ENCODE data around the gene PRRC2C.

The PRRC2C gene

DNA sequence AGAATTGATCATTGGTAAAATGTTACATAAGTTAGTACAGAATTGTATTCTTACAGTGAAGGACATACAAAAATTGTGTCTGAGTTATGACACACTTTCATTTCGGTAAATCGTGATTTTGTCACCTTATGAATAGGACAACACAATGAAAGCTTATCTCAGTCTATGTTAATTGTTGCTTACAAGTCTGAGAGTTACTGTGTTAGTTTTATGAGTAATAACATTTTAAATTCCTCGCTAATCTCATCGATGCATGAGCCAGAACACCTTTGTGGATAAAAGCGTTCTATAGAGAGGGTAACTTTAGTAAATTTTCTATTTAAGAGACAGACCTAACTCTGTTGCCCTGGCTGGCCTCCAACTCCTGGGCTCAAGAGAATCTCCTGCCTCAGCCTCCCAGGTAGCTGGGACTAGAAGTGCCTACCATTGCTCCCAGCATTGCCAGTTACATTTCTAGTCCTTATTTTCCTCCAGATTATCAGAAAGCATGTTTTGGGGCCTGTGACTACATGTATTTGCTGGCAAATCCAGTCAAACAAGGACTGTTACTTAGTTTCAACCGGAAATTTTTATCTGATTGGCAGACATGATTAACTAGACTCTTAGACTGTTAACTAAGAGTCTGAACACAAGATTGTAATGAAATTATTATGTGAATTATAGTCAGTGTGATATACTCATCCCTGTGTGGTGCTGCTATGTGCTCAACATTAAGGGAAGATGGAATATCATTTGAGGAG, 3.0 kb downstream of the PRRC2C start:
- H3K36me3 Mint-ChIP-seq (ENCODE audit: low read depth): peaks cover 33% of the 10 kb centered on the region
- H3K4me1 Mint-ChIP-seq: peaks cover 48% of the 10 kb centered on the region
- no peak for DNase-seq
- peak overlapping the region; percentile 54 for H3K4me3 Mint-ChIP-seq
- TF ChIP-seq, protein P1, sequence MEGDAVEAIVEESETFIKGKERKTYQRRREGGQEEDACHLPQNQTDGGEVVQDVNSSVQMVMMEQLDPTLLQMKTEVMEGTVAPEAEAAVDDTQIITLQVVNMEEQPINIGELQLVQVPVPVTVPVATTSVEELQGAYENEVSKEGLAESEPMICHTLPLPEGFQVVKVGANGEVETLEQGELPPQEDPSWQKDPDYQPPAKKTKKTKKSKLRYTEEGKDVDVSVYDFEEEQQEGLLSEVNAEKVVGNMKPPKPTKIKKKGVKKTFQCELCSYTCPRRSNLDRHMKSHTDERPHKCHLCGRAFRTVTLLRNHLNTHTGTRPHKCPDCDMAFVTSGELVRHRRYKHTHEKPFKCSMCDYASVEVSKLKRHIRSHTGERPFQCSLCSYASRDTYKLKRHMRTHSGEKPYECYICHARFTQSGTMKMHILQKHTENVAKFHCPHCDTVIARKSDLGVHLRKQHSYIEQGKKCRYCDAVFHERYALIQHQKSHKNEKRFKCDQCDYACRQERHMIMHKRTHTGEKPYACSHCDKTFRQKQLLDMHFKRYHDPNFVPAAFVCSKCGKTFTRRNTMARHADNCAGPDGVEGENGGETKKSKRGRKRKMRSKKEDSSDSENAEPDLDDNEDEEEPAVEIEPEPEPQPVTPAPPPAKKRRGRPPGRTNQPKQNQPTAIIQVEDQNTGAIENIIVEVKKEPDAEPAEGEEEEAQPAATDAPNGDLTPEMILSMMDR (IDR thresholded peaks at IDR 0.05): no peak
- no peak overlapping the region for H3K27ac Mint-ChIP-seq
- H3K9me3 Mint-ChIP-seq: no peaks in the 10 kb centered on the region
- no peaks in the 10 kb centered on the region for H3K27me3 Mint-ChIP-seq (ENCODE audit: low read depth, poor library complexity)

DNA sequence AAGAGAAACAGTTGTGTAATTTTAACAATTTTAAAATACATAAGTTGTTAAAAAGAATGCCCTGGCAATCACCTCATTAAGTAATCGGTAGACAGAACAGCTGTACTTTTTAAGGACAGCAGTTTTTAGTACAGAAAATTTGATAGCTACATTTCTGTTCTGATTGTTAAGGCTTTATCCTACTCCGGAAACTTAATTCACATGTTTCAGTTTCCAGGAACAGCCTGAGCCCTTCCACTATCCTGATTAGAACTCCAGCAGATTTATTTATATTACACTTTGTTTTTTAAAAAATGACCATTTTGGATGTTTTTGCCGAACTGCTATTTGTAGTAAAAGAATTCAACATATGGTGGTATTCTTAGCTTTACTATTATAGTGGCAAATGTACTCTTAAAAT, 8.7 kb downstream of the PRRC2C start:
- H3K27ac Mint-ChIP-seq: no peak overlapping the region
- H3K4me1 Mint-ChIP-seq: peaks cover 19% of the 10 kb centered on the region
- no peak overlapping the region for H3K4me3 Mint-ChIP-seq
- TF ChIP-seq, protein P1 (IDR thresholded peaks at IDR 0.05): no peak
- no peaks in the 10 kb centered on the region for H3K27me3 Mint-ChIP-seq (ENCODE audit: low read depth, poor library complexity)
- H3K9me3 Mint-ChIP-seq: no peaks in the 10 kb centered on the region
- DNase-seq: no peak
- peaks cover 61% of the 10 kb centered on the region for H3K36me3 Mint-ChIP-seq (ENCODE audit: low read depth)

DNA sequence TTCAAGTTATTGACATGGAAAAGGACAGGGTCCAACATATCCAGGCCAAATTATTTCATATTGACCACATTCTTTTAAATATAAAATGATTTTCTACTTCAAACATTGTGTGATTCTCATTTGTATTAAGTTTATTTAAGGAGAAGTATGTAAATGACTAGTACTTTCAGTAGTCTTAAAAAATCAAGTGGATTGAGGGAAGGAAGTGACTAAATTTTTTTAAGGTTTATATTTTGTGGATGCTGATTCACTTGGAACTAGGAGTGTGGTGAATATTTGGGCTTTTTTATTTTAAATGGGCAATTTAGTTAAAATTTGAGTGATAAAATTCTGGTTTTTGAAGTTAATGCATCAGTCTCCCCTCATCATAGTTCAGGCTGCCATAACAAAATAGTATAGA, 10.1 kb downstream of the PRRC2C start:
- no peak for DNase-seq
- H3K27me3 Mint-ChIP-seq (ENCODE audit: low read depth, poor library complexity): no peaks in the 10 kb centered on the region
- no peak overlapping the region for H3K4me3 Mint-ChIP-seq
- H3K9me3 Mint-ChIP-seq: no peaks in the 10 kb centered on the region
- H3K27ac Mint-ChIP-seq: no peak overlapping the region
- TF ChIP-seq, protein P1 (IDR thresholded peaks at IDR 0.05): no peak
- H3K36me3 Mint-ChIP-seq (ENCODE audit: low read depth): peaks cover 64% of the 10 kb centered on the region
- H3K4me1 Mint-ChIP-seq: peaks cover 14% of the 10 kb centered on the region

DNA sequence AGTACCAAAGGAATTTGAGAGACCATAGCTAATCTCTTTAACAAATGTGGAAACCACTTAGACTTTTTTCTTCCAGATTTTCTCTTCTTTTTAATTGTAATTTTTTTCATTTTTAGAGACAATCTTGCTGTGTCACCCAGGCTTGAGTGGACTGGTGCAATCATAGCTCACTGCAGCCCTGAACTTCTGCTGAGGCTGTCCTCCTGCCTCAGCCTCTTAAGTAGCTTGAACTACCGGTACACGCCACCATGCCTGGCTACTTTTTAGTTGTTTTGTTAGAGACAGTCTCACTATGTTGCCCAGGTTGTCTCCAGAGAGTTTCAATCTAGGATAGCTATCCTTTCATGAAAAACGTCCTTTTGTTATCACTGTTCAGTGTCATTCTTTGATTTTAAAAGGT, 15.0 kb downstream of the PRRC2C start:
- Mint-ChIP-seq H3K4me1 (no peaks in the 10 kb centered on the region), H3K27me3 (ENCODE audit: low read depth, poor library complexity) (no peaks in the 10 kb centered on the region), H3K9me3 (peaks cover 17% of the 10 kb centered on the region), H3K4me3 (no peak overlapping the region), H3K27ac (peak overlapping the region; percentile 35), H3K36me3 (ENCODE audit: low read depth) (peaks cover 78% of the 10 kb centered on the region)
- no peak for DNase-seq
- TF ChIP-seq, protein P1 (IDR thresholded peaks at IDR 0.05): no peak

DNA sequence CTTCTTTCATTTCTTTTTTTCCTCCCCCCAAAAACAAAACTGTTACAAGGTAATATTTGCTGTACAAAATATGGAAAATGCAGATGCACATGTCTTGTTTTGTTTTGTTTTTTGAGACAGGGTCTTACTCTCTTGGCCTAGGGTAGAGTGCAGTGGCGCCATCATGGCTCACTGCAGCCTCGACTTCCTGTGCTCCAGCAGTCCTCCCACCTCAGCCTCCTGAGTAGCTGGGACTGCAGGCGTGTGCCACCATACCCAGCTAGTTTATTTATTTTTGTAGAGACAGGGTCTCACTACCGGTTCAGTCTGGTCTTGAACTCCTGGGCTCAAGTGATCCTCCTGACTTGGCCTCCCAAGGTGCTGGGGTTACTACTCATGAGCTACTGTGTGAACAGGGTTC, 15.5 kb downstream of the PRRC2C start:
- Mint-ChIP-seq H3K4me1 (no peaks in the 10 kb centered on the region), H3K27me3 (ENCODE audit: low read depth, poor library complexity) (no peaks in the 10 kb centered on the region), H3K9me3 (peaks cover 17% of the 10 kb centered on the region), H3K27ac (peak overlapping the region; percentile 35), H3K4me3 (no peak overlapping the region), H3K36me3 (ENCODE audit: low read depth) (peaks cover 76% of the 10 kb centered on the region)
- no peak for DNase-seq
- TF ChIP-seq, protein P1 (IDR thresholded peaks at IDR 0.05): no peak
